ENCODE measurements around the gene ROBO1.

Gene ROBO1

DNA sequence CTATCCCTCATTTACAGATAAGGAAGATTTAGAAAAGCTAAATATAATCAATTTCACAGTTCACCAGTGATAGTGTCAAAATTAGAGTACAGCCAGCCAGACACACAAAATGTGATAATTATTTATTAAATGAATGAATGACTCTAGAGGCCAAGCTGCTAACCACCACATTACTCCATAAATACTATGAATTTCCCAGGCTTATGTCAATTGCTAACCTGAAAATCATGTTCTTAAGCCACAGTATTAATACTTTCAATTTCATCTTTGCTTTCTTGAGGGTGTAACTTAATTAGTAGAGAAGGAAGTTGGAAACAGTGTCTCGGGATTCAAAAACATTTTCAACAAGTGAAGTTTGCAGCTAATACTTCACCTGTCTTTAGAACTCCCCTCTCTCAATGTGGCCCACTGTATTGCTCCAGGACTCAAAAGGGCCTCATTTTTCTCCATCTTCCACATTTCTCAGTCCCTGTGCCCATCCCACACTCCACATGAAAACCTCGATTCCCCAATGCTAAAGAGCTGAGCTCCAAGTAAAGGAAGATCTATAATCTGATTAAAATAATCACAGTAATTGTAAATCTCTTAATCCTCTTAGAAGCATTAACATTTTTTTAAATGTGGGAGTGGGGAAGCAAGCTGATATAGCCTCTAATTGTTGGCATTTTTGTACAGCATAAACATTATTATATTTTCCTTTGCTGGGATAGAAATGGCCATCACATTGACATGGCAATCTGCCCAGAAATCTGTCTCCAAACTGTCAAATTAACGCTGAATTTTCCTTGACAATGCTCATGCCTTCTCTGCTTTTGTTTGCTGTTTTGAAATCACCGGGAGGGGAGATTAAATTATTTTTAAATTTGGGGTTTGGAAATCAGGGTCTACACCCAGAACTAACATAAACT lies 765.1 kb downstream of the ROBO1 start:
- DNase-seq = peak; percentile 69

DNA sequence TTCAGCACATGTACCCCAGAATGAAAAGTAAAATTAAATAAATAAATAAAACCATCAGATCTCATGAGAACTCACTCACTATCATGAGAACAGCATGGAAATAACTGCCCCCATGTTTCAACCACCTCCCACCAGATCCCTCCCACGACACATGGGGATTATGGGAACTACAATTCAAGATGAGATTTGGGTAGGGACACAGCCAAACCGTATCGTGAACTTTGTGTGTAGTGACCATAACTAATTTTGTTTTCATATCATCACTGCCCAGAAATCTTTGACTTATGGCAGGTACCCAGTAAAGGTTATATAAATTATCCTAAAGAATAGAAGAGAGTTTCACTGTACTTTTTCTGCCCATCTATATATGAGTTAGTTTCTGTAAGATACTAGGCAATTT lies 766.5 kb downstream of the ROBO1 start:
- no peak for DNase-seq

DNA sequence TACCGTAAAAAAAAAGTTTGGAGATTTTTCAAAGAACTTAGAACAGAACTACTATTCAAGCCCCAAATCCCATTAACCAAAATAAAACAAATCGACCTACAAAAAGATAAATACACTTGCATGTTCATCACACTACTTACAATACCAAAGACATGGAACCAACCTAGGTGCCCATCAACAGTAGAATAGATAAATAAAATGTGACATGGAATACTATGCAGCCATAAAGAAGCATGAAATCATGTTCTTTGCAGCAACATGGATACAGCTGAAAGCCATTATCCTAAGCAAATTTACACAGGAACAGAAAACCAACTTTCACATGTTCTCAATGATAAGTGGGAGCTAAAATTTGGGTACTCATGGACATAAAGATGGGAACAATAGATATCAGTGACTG lies 768.7 kb downstream of the ROBO1 start:
- DNase-seq = no peak

DNA sequence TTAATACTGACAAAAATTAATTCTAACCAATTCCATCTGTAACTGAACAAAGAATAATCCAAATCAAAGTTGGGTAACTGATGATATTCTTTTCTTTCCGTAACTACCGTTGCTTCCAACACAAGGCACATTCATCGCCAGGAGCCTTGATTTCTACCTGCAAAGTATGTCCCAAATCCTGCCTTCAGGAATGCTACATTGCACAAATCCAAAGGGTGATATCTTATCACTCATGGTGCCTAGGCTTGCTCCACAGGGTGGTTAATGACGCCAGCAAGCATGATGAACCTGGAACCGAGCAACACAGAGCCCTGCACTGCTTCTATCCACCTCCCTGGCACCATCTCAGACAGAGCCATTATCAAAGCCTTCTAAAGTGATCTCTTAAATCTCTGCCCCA lies 772.7 kb downstream of the ROBO1 start:
- DNase-seq = no peak

DNA sequence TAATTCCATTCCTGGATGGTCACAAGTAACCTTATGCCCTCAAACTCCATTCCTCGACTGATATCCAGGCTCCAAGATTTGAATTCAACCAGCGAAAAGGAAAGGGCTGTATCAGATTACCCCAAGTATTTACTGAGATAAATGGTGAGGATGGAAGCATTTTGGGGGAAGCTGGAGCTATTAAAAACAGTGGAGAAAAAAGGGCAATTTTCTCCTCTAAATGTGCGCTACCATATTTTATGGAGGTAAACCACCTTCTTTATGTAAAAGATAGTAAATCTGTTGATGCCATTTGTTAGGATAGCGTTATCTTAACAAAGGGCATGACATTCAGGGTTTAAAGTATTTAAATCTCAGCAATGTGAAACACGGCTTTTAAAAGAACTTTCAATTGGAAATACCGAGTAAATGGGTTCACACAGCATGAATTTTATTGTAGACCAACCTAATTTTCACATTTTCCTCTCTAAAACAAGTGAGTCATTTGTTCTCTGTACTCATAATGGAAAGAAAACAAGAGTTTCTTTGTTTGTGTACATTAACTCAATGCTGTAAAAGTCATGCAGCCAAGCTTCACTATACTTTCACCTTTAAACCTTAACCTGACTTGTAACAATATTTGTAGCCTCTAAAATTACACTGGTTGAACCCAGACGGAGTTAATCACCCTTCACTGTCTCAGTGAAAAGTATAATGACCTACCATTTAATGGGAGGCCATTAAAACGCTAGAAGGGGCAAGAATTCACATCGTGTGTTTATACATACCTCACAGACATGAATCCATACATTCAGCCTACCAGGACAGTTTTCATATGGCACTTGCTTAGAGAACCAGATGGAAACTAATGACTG lies 773.4 kb downstream of the ROBO1 start:
- DNase-seq = no peak

DNA sequence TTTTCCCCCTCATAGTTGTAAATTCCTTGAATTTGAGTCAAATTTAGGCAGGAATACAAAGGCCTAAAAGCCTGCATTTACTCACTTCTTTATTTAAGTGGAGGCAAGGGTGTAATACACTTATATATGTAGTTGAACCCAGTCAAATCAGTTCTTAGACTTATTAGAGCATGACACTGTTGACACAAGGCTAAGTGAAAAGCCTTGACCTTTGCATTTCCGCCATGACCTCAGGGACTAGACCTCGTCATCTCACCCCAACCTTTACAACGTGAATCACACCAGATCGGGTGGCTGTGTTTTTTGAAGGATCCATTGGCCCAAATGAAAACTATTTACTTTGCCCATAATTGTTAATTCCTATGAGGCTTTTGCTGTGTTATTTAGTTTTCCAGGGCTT lies 774.4 kb downstream of the ROBO1 start:
- DNase-seq = no peak

DNA sequence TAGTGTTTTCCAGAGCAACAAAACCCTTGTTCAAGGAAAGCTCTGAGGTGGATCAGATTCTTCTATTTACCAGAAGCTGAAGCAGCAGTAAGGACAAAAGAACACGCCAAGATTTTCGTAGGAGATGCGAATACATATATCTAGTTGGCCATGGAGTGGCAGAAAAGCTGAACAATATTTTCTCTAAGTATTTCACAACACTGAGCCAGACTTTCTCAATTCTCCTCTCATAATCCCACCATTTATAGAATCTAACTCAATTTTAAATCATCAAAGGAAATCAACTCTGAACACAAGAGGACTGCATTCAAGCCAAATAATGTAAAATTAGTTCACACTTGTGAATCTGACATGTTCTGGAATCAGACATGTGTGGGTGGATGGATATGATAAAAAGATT lies 775.0 kb downstream of the ROBO1 start:
- no peak for DNase-seq

DNA sequence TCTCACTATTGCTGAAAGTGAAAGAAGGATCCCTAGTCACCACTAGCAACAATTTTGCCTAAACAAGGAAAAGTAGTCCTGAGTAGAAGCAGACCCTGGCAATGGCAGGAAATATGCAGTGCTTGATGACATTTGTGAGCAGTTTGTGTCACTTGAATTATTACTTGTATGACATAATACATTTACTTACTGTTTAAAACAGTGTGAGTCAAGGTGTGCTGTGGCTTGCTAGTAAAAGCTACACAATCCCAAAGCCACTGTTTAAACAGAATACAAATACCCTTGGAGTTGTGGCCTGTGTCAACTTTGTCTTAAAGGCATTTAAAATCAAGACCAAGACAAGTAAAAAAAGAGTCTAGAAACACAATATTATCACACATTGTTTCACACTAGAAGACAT lies 775.4 kb downstream of the ROBO1 start:
- no peak for DNase-seq

DNA sequence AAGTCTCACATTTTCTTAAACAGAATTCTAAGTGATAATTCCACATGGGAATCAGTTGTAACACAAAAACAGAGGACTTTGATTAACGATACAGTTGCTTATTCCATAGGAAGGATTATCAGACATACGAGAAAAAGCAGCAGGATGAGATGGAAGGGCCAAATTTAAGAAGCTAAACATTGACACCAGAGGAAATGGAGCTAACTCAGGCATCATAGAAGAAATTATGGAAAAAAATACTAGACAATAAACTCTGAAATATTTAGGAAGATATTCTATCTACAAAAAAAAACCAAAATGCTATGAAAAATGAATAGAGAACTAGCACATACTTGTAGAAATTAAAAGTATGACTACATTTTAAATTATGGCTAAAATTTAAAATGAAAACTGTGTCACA lies 776.1 kb downstream of the ROBO1 start:
- DNase-seq = no peak

DNA sequence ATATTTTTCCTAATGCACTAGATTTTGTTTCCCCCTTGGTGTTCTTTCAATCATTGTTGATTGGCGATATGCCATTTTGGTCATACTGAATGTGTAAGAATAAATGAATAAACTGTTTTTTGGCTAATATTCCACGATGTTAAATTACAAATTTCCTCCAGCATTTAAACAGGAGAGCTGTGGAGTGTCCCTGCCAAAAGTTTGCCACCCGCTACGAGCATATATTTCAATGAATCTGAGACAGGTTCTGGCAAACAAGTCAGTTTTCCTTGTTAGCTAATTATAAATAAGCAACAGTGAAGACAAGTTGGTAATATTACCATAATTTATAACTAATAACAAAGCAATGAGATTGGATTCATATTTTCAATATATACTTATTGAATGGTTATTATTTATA lies 777.6 kb downstream of the ROBO1 start:
- no peak for DNase-seq

DNA sequence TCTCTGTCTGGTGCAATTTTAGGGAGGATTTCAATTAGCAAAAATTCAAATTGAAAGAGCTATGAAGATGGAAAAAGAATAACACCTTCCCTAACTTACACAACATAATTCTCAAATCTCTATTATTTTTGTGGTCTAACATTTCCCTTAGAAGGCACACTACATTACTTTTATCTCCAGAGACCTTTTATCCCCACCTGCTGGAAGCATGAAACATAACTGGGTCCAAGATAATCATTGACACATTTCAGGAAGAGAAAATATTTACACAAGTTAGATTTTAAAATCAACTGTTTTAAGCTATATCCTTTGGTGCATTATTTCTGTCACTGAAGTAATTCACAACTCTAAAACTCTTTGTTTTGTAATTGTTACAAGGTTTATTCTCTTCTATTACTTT lies 779.5 kb downstream of the ROBO1 start:
- DNase-seq = peak; percentile 10

DNA sequence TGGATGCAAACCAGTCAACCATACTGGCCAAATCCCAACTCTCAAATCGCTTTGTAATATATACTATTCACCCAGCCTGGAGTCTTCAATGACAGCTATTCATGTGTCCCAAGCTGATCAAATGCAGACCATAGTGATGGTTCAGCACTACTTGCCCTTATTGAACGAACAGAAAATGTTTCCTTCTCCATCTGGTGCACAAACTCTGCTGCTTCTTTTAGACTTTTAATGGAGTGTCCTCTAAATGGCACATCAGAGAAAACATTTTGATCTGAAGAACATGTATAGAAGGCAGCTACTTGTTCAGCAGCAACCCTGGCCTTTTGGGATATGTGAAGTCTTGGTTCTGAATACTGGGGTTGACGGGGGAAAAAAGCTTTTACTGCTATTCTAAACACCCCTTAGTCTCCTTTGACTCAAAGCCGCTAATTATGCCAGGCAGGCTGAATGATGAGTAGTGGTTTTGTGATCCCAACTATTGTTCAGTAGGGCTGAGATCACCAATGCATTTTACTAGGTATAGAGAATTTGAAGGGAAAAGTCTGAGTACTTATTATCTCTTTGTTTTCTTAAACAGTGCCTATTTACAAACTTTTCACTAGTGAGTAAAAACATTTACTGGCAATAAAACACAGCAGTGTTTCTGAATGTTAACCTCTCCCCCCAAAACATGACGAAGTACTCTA lies 781.2 kb downstream of the ROBO1 start:
- DNase-seq = peak; percentile 13

DNA sequence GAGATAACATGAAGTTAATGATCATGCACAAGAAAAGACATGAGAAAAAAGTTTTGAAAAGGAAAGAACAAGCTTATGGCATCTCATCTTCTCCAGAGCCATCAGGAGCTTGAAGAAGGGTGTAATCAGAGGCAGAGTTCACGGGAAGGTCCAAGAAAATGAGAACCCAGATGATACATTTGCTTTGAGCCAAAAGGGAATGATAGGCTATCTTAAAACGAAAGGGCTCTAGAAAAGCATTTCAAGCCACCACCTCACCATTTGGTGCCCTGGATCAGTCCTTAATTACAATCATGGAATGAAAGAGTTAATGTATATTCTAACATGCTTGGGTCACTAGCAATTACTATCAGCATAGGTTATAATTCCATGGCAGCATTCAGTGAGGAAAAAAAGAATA lies 781.8 kb downstream of the ROBO1 start:
- DNase-seq = no peak

DNA sequence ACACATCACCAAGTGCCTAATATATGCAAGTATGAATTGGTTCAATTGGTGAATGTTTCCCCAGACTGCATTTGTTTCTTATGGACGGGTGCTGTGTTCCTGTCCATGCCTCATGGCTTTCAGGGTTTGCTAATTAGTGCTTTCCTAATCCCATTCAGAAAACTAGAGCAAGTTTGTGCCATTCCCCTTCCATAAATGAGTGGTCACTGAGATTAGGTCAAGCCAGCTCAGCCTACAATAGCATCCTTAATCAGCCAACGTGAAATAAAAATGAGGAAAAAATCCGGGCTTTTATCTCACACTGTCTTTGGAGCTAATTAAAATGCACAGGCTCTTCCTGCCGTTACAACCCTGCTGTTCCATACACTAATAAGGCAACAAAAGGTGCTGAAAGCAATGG lies 788.8 kb downstream of the ROBO1 start:
- no peak for DNase-seq

DNA sequence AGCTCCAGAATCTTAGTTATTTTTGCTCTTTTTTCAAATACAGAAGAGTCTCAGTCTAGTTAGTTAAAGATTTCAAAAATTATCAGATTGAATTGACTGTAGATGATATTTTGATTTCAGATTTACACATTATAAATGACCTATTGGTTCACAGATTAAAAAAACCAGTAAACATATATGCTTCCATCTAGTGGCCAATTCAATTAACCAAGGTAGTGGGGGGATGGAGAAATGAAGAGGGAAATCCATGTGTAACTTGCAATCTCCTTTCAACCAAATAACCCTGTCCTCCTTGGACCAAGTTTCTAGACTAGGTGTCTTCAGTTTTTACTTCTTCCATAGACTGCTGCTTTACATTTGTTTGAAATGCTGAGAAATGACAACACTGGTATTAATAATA lies 789.8 kb downstream of the ROBO1 start:
- peak; percentile 34 for DNase-seq

DNA sequence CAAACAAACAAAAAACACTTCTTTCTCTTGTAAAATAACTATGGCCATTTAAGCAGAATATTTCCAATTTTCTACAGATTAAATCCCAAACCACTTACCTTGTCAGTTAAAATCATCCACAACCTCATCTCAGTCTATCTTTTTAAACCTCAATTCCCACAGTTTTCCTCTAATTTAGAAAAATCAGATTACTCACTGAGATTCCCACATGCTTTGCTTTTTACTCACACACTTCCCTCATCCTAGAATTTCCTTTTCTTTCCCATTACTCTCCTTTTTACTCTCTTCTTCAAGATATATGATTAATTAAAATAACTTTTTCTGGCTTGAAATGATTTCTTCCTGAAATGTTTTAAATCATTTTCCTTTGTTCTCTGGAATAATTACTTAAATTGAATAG lies 790.7 kb downstream of the ROBO1 start:
- no peak for DNase-seq

DNA sequence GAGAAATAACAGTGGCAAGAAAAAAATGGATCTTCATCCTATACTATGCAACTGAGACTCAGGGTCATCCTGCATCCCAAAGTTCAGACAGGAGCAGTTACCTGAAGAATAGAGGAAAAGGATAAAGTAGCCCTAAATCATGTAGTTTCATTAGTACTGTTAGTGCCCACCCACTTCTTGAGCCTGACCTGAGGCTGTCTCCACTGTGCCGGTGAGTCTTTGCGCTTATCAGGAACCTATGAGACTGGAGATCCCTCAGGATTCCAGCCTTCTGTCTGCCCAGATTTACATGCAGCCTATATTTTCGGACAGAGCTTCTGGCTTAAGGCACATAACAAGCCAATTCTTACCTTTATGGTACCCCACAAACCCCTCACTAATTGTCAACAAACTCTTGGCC lies 791.6 kb downstream of the ROBO1 start:
- no peak for DNase-seq

DNA sequence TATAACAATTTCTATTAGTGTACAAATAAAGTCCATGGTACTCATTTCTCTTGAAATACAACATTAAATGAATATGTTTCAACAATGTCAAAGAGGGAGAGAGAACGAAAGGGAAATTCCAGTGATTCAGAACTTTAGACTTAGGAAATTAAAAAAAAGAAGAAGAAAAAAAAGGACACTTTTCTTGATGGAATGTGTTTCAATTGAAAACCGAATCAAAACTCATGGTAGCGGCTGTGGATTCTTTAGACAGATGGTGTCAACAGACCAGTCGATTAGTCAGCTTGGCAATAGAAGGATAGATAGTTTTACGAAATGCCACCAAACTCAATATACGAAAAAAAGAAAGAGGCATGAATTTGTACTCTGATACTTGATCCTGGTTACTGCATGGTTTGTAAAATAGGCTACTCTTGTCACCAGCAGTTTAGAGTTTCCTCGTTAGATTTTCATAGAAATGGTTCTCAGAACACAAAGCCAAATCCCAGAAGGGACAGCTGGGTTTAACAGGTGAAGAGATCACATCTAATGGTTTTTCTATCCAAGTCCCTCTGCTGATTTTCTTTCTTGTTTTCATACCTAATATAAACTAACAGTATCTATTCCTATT lies 793.5 kb downstream of the ROBO1 start:
- no peak for DNase-seq

DNA sequence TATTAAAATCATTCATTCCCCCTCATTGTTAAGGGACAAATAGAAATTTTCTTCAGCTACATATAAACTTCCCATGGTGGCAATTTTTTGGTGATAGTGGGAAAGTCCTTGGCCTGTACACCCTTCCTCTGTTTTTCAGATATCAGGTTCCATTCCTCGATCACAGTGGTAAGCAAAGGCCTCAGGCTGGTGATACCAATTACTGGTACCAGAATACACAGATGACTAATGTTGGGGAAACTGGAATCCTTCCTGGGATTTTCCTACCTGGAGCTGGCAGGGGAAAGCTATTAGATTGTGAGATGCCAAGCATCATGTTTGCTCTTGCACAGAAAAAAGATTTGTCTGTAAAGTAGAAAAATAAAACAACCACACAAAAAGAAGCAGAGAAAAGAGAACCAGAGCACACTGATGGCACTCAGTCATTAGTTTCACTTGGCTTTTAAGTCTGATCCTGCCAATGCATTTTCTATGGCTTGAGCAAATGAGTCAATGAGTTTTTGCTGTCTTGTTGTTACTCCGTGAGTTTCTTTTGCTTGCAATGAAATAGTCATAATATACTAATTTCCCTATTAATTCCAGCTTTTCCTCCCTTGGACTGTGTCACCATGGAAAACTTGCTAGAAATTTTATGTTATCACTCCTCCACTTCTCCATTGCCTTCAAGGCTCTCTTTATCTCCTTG lies 795.0 kb downstream of the ROBO1 start:
- no peak for DNase-seq

DNA sequence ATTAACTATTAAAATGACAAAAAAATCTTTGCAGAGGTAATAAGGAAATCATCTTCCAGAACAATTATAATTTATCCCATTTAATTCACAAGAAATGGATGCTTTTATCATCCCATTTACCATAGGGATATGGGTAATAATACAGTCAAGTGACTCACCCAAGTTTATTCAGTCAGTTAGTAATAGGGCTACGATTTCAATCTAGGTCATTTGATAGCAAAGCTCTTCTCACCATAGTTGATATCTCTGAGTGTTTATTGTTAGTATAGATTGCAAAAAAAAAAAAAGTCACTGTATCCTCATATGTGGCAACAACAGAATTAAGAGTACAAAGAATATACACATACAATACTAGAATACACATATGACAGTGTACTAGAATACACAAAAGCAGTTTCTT lies 797.1 kb downstream of the ROBO1 start:
- DNase-seq = no peak

DNA sequence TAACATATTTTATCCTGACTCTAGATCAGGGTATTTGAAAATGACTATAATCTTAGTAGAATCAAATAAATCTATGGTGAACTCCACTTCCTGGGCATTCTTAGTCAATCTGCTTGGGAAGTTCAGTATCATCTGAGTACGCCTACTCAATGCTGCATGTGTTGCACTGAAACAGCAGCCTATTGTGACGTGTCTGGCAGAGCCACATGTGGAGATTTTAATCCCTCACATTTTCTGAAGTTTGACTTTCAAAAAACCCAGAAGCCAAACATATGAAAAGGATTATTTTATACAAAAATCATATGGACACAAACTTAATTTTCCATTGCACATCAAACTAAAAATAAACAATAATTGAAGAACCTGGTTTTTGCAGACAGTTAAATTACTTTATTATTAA lies 798.3 kb downstream of the ROBO1 start:
- no peak for DNase-seq

DNA sequence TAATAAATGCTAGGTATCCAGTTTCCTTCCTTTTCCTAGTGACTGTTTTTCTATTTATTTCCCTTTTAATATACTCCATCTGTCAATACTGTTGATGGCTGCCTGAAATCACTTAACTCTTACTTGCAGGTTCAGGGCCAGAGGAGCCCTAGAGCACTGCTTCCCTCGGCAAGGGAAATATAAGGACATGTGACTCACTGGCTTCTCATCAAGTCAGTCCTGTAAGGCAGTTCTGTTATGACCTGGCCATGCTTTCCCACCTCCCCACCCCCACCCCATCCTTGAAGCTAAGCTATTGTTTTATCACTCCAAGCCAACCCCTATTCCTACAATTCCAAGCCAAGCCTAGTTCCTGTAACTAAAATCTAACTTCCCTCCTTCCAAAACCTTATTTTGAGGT lies 800.7 kb downstream of the ROBO1 start:
- no peak for DNase-seq

DNA sequence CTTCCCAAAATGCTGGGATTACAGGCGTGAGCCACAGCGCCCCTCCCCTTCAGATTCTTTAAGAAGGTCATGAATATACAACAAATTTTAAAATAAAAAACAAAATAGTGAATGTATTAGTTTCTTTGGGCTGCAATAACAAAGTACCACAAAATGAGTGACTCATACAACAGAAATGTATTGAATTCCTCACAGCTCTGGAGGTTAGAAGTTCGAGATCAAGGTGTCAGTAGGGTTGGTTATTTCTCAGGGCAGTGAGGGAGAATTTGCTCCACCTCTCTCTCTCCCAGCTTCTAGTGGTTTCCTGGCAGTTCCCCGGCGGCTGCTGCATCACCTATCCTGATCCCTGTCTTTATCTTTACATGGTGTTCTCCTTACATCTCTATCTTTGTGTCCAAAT lies 804.0 kb downstream of the ROBO1 start:
- no peak for DNase-seq

Measured in NCI-H1105 treated with DMSO at 0.1 percent for 48 hours (cell line).